Neural cell (in vitro differentiated cells): ENCODE data around the gene MOV10L1.

Source experiments
- CTCF ChIP-seq: fragments of 450-650 bp; IDR thresholded peaks from 2 replicates; pipeline ENCODE4 v1.5.1; 2014; ENCODE audit warnings: antibody characterized with exemption, mild to moderate bottlenecking, moderate library complexity; ENCODE audit not compliant: poor library complexity, severe bottlenecking
- RAD21 ChIP-seq: fragments of 450-650 bp; conservative IDR thresholded peaks from 2 replicates; pipeline ENCODE4 v1.6.1; 2014; ENCODE audit warnings: antibody characterized with exemption, mild to moderate bottlenecking, moderate library complexity

DNA sequence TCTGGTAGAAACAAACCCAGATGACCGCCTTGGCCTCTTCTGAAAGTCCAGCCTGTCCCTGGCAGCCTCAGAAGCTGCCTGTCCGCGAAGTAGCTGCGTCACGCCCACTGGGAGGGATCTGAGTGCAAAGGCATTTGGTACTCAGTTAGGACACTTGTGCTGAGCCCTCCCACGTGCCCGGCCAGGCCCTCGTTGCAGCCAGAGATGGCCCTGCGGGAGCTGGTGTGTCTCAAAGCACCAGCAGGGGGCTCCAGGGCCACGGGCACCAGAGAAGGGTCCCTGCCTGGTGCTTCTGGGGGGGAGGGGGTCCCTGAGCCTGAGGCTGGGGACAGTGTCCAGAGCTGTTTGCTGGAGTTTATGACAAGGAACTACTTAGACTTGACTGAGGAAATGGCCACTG lies 116.8 kb downstream of the MOV10L1 start:
- TF ChIP-seq RAD21 (no peak), CTCF (no peak)
